GM18858 (cell line): ENCODE results near the gene ACTL6B.
A peak's percentile ranks its signal among the peaks of the same experiment; 100 is the strongest.

Source experiments
- ATAC-seq: cut with Tn5 transposase; IDR thresholded peaks from one replicate; pipeline ENCODE4 v1.9.1; 2021; ENCODE audit not compliant: unreplicated experiment

ACTL6B gene

GRCh38 chr7:100683659-100684533 is 27.6 kb upstream of the ACTL6B start:
- no peak for ATAC-seq

- ATAC-seq: no peak
Observed at GRCh38 chr7:100682991-100683658, 26.9 kb upstream of the ACTL6B start.

- ATAC-seq: no peak
Observed at GRCh38 chr7:100682228-100682741, 26.0 kb upstream of the ACTL6B start.

GRCh38 chr7:100681491-100682227 is 25.4 kb upstream of the ACTL6B start:
- no peak for ATAC-seq

GRCh38 chr7:100680576-100681271 is 24.5 kb upstream of the ACTL6B start:
- ATAC-seq: no peak

- no peak for ATAC-seq
Observed at GRCh38 chr7:100679927-100680575, 23.8 kb upstream of the ACTL6B start.

GRCh38 chr7:100679129-100679926 is 23.1 kb upstream of the ACTL6B start:
- ATAC-seq: no peak

GRCh38 chr7:100678291-100678984 is 22.2 kb upstream of the ACTL6B start:
- no peak for ATAC-seq

GRCh38 chr7:100677308-100678267 is 21.3 kb upstream of the ACTL6B start:
- ATAC-seq: no peak

- no peak for ATAC-seq
Observed at GRCh38 chr7:100676501-100677306, 20.5 kb upstream of the ACTL6B start.

GRCh38 chr7:100675581-100676350 is 19.5 kb upstream of the ACTL6B start:
- no peak for ATAC-seq

- ATAC-seq: no peak
Observed at GRCh38 chr7:100675105-100675451, 18.8 kb upstream of the ACTL6B start.

- ATAC-seq: no peak
Observed at GRCh38 chr7:100674411-100675104, 18.3 kb upstream of the ACTL6B start.

GRCh38 chr7:100673942-100674410 is 17.7 kb upstream of the ACTL6B start:
- no peak for ATAC-seq

GRCh38 chr7:100673302-100673941 is 17.2 kb upstream of the ACTL6B start, which contains the start of gene GNB2:
GNB2 (plus strand) TSS chr7:100673740; CDS start chr7:100676266, 2,526 bp downstream.
- peak; percentile 46 for ATAC-seq
